ENCODE data around the gene SDK1.

SDK1 gene

GRCh38 chr7:4015996-4016395 lies 714.9 kb downstream of the SDK1 start:
- TF ChIP-seq CTCF (conservative IDR thresholded peaks at IDR 0.05; ENCODE audit: low read depth, low read length) = no peak
- no peak overlapping the region for H3K4me3 ChIP-seq (ENCODE audit: low read depth, low read length)
- DNase-seq (ENCODE audit: low read depth) = no peak

GRCh38 chr7:4017081-4017480 lies 716.0 kb downstream of the SDK1 start:
- DNase-seq (ENCODE audit: low read depth) = no peak
- TF ChIP-seq CTCF (conservative IDR thresholded peaks at IDR 0.05; ENCODE audit: low read depth, low read length) = no peak
- no peak overlapping the region for H3K4me3 ChIP-seq (ENCODE audit: low read depth, low read length)

- no peak overlapping the region for H3K4me3 ChIP-seq (ENCODE audit: low read depth, low read length)
- no peak for TF ChIP-seq CTCF (conservative IDR thresholded peaks at IDR 0.05; ENCODE audit: low read depth, low read length)
- DNase-seq (ENCODE audit: low read depth) = no peak
Measured at GRCh38 chr7:4017785-4018184, 716.7 kb downstream of the SDK1 start.

DNA sequence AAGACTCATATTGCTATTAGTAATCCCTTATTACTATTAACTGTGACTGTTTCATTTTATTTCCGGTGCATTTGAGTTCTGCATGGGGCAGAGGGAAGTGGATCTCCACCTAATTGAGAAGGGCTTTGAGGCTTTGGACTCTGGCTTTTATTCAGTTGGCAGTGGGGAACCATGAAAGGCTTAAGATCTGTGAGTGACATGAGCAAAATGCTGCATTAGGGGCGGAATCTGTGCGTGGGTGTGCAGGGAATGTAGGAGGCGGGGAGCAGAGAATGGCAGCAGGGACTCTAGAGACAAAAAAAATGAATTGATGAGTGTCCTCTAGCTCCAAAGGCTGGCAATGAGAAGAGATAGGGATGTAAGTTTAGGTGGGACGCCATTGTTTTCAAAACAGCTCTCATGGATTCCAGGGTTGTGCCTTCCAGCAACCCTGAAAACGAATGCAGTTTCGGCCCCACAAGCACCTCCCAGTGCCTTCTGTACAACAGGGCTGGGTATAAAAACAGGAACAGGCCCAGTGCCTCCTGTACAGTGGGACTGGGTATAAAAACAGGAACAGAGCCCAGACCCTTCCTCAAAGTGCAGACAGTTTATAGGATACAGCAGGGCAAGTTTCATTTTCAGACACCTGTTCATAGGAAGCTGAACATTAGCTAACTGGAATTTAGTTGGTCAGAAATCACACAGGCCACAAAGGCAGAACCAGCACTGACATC lies 717.7 kb downstream of the SDK1 start:
- no peak for DNase-seq (ENCODE audit: low read depth)
- TF ChIP-seq CTCF (conservative IDR thresholded peaks at IDR 0.05; ENCODE audit: low read depth, low read length) = no peak
- H3K4me3 ChIP-seq (ENCODE audit: low read depth, low read length) = no peak overlapping the region

DNA sequence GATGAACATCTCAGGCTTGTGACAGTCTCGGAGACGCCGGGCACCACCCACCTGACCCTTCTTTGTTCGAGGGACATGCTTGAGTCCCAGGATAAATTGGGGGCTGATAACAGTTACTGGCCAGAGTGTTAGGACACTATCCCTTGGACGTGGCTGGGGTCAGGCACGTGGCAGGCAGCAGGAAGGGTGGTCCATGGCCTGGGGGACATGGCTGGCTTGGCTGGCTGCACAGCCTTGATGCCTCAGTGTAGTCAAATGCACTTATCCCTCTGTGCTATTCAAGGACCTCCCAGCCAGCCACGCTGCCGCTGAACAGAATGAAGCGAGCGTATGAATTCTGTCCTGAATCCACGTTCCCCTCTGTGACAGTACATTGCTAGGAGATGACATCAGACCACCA lies 719.0 kb downstream of the SDK1 start:
- TF ChIP-seq CTCF (conservative IDR thresholded peaks at IDR 0.05; ENCODE audit: low read depth, low read length) = no peak
- no peak overlapping the region for H3K4me3 ChIP-seq (ENCODE audit: low read depth, low read length)
- DNase-seq (ENCODE audit: low read depth) = no peak

- no peak for DNase-seq (ENCODE audit: low read depth)
- no peak overlapping the region for H3K4me3 ChIP-seq (ENCODE audit: low read depth, low read length)
- no peak for TF ChIP-seq CTCF (conservative IDR thresholded peaks at IDR 0.05; ENCODE audit: low read depth, low read length)
Measured at GRCh38 chr7:4021413-4021812, 720.4 kb downstream of the SDK1 start.

- DNase-seq (ENCODE audit: low read depth) = no peak
- no peak for TF ChIP-seq CTCF (conservative IDR thresholded peaks at IDR 0.05; ENCODE audit: low read depth, low read length)
- no peak overlapping the region for H3K4me3 ChIP-seq (ENCODE audit: low read depth, low read length)
Measured at GRCh38 chr7:4022265-4022664, 721.2 kb downstream of the SDK1 start.

All from choroid plexus epithelial cell (primary cell).